Stimulated activated CD4-positive, alpha-beta T cell treated with anti-CD3 and anti-CD28 coated beads, Interleukin-4, amount 100 ng/mL, for 1 hour (primary cell): ENCODE data around the gene C2orf68.
"Not testable (repeated sequence)": the region's sequence is repeated elsewhere in the genome, so short reads cannot be mapped to it uniquely, and the experiment has no call there.

ENCODE experiments used
- DNase-seq: peaks from one replicate; pipeline ENCODE4 v3.0.0-alpha.2; 2020

C2orf68 gene

GRCh38 chr2:85598594-85599340, 13.1 kb downstream of the C2orf68 start:
- DNase-seq = no peak

GRCh38 chr2:85597241-85597640, 14.6 kb downstream of the C2orf68 start:
- DNase-seq = no peak

GRCh38 chr2:85596486-85597143, 15.3 kb downstream of the C2orf68 start:
- no peak for DNase-seq

- peak; percentile 31 for DNase-seq
These were observed 15.9 kb downstream of the C2orf68 start for GRCh38 chr2:85596026-85596333.

- peak; percentile 84 for DNase-seq
These were observed 16.4 kb downstream of the C2orf68 start, which contains the start of gene RNF181 for GRCh38 chr2:85595301-85596025. Gene RNF181 (plus strand): TSS chr2:85595745. CDS start chr2:85595764, 19 bp downstream.

GRCh38 chr2:85594715-85595300, 17.1 kb downstream of the C2orf68 start:
- DNase-seq = no peak

GRCh38 chr2:85593023-85593422, 18.8 kb downstream of the C2orf68 start:
- DNase-seq = no peak

GRCh38 chr2:85592299-85592698, 19.6 kb downstream of the C2orf68 start:
- DNase-seq = not testable (repeated sequence)

GRCh38 chr2:85591563-85591962, 20.3 kb downstream of the C2orf68 start:
- DNase-seq = no peak

GRCh38 chr2:85590950-85591349, 20.9 kb downstream of the C2orf68 start:
- DNase-seq = no peak

GRCh38 chr2:85589982-85590791, 21.7 kb downstream of the C2orf68 start:
- no peak for DNase-seq

GRCh38 chr2:85589181-85589580, 22.7 kb downstream of the C2orf68 start:
- no peak for DNase-seq

GRCh38 chr2:85588645-85589044, 23.2 kb downstream of the C2orf68 start:
- DNase-seq = no peak

- no peak for DNase-seq
These were observed 23.6 kb downstream of the C2orf68 start for GRCh38 chr2:85588236-85588635.

- DNase-seq = no peak
These were observed 26.1 kb downstream of the C2orf68 start for GRCh38 chr2:85585781-85586105.

- no peak for DNase-seq
These were observed 26.7 kb downstream of the C2orf68 start for GRCh38 chr2:85584857-85585780.

GRCh38 chr2:85584354-85584856, 27.5 kb downstream of the C2orf68 start, which contains the start of gene VAMP5:
Gene VAMP5 (plus strand): TSS chr2:85584431. CDS start chr2:85584491, 60 bp downstream.
- no peak for DNase-seq

GRCh38 chr2:85583667-85584353, 28.1 kb downstream of the C2orf68 start:
- peak; percentile 37 for DNase-seq

GRCh38 chr2:85582492-85582891, 29.4 kb downstream of the C2orf68 start:
- DNase-seq = no peak

GRCh38 chr2:85580206-85580605, 31.7 kb downstream of the C2orf68 start:
- DNase-seq = no peak
